Transverse colon (tissue), 4 donors: ENCODE measurements around the gene MC4R. TPM values are rescaled to one million over a fixed set of nuclear protein-coding genes. Genes with fewer than 3 reads are reported as not detected.

Experiments used
- DNase-seq: peaks from one replicate; pipeline ENCODE4 v3.0.0-alpha.2; 2019
- H3K27ac ChIP-seq, 4 donors: fragments of 200-600 bp; sonication (generic); 2 replicates each; pipeline ENCODE4 v1.5.1; 2016 to 2018; ENCODE audit warnings: inconsistent platforms in 4 of 4
- H3K27me3 ChIP-seq: fragments of 200-600 bp; sonication (generic); 2 replicates; pipeline ENCODE4 v1.5.1; 2017; ENCODE audit warnings: inconsistent platforms
- H3K36me3 ChIP-seq, 4 donors: fragments of 200-600 bp; sonication (generic); 2 replicates each; pipeline ENCODE4 v1.5.1; 2017 to 2019; ENCODE audit warnings: inconsistent platforms in 4 of 4
- H3K4me1 ChIP-seq, 4 donors: fragments of 200-600 bp; sonication (generic); 2 replicates each; pipeline ENCODE4 v1.5.1; 2017 to 2020; ENCODE audit warnings: inconsistent platforms in 4 of 4
- H3K4me3 ChIP-seq, 4 donors: fragments of 200-600 bp; sonication (generic); 1 replicate in 1 of 4; 2 replicates in 3 of 4; pipeline versions ENCODE4 v1.5.1 to v1.6.1; 2017 to 2019; ENCODE audit warnings: inconsistent platforms in 4 of 4
- H3K9me3 ChIP-seq, 2 donors: fragments of 200-600 bp; sonication (generic); 2 replicates each; pipeline ENCODE4 v1.5.1; 2017 to 2019; ENCODE audit warnings: inconsistent platforms in 2 of 2
- CTCF ChIP-seq, 5 experiments: fragments of 200-600 bp in 3 of 5; fragments of 450-650 bp in 2 of 5; sonication (generic) in 3 of 5; IDR thresholded peaks; 1 replicate in 2 of 5; 2 replicates in 3 of 5; pipeline ENCODE4 v1.5.1; 2016 to 2017; ENCODE audit warnings: antibody characterized with exemption in 5 of 5, inconsistent platforms in 3 of 5, mild to moderate bottlenecking in 2 of 5, moderate library complexity in 1 of 5
- EP300 ChIP-seq: sonication (generic); formaldehyde crosslinking; IDR thresholded peaks from one replicate; pipeline ENCODE4 v1.6.1; 2017; ENCODE audit warnings: antibody characterized with exemption, low read depth
- POLR2A ChIP-seq: fragments of 450-650 bp; IDR thresholded peaks from one replicate; pipeline ENCODE4 v1.6.1; 2016; ENCODE audit warnings: antibody characterized with exemption, mild to moderate bottlenecking, moderate library complexity
- POLR2AphosphoS5 ChIP-seq, 3 donors: sonication (generic); formaldehyde crosslinking; IDR thresholded peaks; one replicate each; pipeline ENCODE4 v1.6.1; 2016; ENCODE audit warnings: antibody characterized with exemption in 3 of 3
- WGBS, 2 donors: methylation state at CpG; one replicate each; pipeline ENCODE4 v1.1.5; 2018; ENCODE audit warnings: low coverage in 1 of 2; 5-methylcytosine and 5-hydroxymethylcytosine counted together
- in situ Hi-C, 4 donors: fragments of 200-750 bp; cut with MboI; loops; one replicate each; pipeline versions ENCODE4 v1.15.0 to v1.15.1; 2017; ENCODE audit warnings: low sequenced_read_pairs in 3 of 4, low pct_ligation_motif_present in 1 of 4, low pct_unique_long_range_greater_than_20kb in 1 of 4
- intact Hi-C: fragments of 100-400 bp; cut with DNase I; formaldehyde crosslinking; loops from one replicate; pipeline ENCODE4 v1.15.1; 2023; ENCODE audit warnings: low total_unique reads
- total RNA-seq, 4 donors: library from RNA; depleted of rRNA; stranded (reverse); fragments of >200 nt; gene quantifications; one replicate each; pipeline ENCODE4 v1.1.0, GENCODE V29; 2016

Gene MC4R
- total RNA-seq, 4 donors from 2014 or later: not detected

GRCh38 chr18:60331890-60332289, 40.7 kb downstream of the MC4R start:
- H3K4me1 ChIP-seq: no peaks in the 10 kb centered on the region
- no peaks in the 10 kb centered on the region for H3K9me3 ChIP-seq
- H3K27me3 ChIP-seq: no peaks in the 10 kb centered on the region
- in situ Hi-C loops: loop anchor here in 1 of 4 donors (10.0 kb wide), 1 partner anchor 63 kb away; no protein-coding TSS in a partner anchor
- no peaks in the 10 kb centered on the region for H3K36me3 ChIP-seq
- H3K4me3 ChIP-seq: no peak overlapping the region
- intact Hi-C loops: no loop called here
- no peak for DNase-seq
- 63 to 67% methylated on average over 2 to 6 of the region's 6 CpGs for WGBS, 2 donors
- TF ChIP-seq POLR2AphosphoS5 (IDR thresholded peaks at IDR 0.05): no peak
- TF ChIP-seq EP300: no peak
- no peak for TF ChIP-seq CTCF (IDR thresholded peaks at IDR 0.05)
- TF ChIP-seq POLR2A: no peak
- H3K27ac ChIP-seq: no peak overlapping the region

GRCh38 chr18:60329131-60329530, 43.4 kb downstream of the MC4R start:
- in situ Hi-C loops: no loop called here
- intact Hi-C loops: no loop called here
- Histone ChIP-seq H3K9me3 (no peaks in the 10 kb centered on the region), H3K27me3 (no peaks in the 10 kb centered on the region), H3K4me3 (no peak overlapping the region), H3K36me3 (no peaks in the 10 kb centered on the region), H3K27ac (no peak overlapping the region), H3K4me1 (no peaks in the 10 kb centered on the region)
- no peak for DNase-seq
- TF ChIP-seq EP300: no peak

- TF ChIP-seq EP300 (no peak), POLR2AphosphoS5 (IDR thresholded peaks at IDR 0.05) (no peak), CTCF (IDR thresholded peaks at IDR 0.05) (no peak), POLR2A (no peak)
- in situ Hi-C loops (no loop called here), intact Hi-C loops (no loop called here)
- Histone ChIP-seq H3K4me1 (no peaks in the 10 kb centered on the region), H3K4me3 (no peak overlapping the region), H3K27me3 (no peaks in the 10 kb centered on the region), H3K36me3 (no peaks in the 10 kb centered on the region), H3K27ac (no peak overlapping the region), H3K9me3 (no peaks in the 10 kb centered on the region)
- no peak for DNase-seq
- WGBS, 2 donors: 67 to 91% methylated on average over 2 of the region's 2 CpGs
Measured at GRCh38 chr18:60327880-60328279, 44.7 kb downstream of the MC4R start.

GRCh38 chr18:60322591-60322990, 50.0 kb downstream of the MC4R start:
- no peak for DNase-seq
- Histone ChIP-seq H3K27ac (no peak overlapping the region), H3K36me3 (no peaks in the 10 kb centered on the region), H3K9me3 (no peaks in the 10 kb centered on the region), H3K4me3 (no peak overlapping the region), H3K4me1 (no peaks in the 10 kb centered on the region), H3K27me3 (no peaks in the 10 kb centered on the region)
- intact Hi-C loops: no loop called here
- in situ Hi-C loops: no loop called here
- no peak for TF ChIP-seq POLR2AphosphoS5 (IDR thresholded peaks at IDR 0.05)
- TF ChIP-seq POLR2A: no peak
- no peak for TF ChIP-seq EP300
- no peak for TF ChIP-seq CTCF (IDR thresholded peaks at IDR 0.05)
